ENCODE data around the gene GSDMA.

The GSDMA gene

DNA sequence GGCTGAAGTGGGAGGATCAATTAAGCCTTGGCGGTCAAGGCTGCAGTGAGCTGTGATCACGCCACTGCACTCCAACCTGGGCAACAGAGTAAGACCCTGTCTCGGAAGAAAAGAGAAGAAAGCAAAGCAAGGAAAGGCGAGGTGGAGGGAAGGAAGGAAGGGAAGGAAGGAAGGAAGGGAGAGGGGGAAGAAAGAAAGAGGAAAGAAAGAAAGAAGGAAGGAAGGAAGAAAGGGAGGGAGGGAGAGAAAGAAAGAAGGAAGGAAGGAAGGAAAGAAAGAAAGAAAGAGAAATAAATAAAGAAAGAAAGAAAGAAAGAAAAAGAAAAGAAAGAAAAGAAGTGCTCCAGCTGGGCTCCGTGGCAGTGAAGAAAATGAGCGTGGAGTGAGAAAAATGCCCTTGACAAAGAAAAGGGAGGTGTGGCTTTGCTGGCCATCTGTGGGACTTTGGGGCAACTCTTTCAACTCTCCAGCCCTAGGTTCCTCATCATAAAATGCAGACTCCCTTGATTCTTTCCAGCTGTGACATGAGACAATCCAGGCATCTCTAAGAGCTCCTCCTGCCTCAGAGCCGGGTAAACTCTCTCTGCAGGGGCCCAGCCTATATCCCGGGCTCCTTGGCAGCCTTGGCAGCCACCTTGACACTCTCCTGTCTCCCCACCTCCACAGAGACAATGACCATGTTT lies 2.4 kb downstream of the GSDMA start:
- no peak for TF ChIP-seq GATA2 (IDR thresholded peaks at IDR 0.05; ENCODE audit: low read depth, low read length)
- no peak for TF ChIP-seq GATA3 (IDR thresholded peaks at IDR 0.05; ENCODE audit: low read depth, low read length)

DNA sequence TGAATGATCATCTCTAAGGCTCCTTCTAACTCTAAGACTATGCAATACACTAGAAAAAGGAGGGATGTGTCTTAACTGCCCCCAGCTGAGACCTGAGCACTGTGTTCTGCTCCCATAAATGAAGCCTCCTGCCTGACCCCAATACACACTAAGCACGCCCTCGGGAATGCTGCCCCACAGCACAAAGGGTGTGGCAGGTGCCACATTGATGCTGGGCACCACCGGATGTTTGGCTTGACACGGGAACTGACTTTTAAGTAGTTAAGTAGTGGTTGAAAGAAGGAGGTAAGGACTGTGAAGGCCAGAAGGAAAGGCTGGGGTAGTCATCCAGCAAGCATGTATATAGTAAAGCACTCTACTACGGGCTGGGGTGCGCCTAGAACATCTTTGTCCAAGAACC lies 4.0 kb downstream of the GSDMA start:
- TF ChIP-seq GATA2 (IDR thresholded peaks at IDR 0.05; ENCODE audit: low read depth, low read length) (no peak), GATA3 (IDR thresholded peaks at IDR 0.05; ENCODE audit: low read depth, low read length) (no peak)

GRCh38 chr17:39968761-39969160 lies 6.0 kb downstream of the GSDMA start:
- TF ChIP-seq GATA3 (IDR thresholded peaks at IDR 0.05; ENCODE audit: low read depth, low read length) (no peak), GATA2 (IDR thresholded peaks at IDR 0.05; ENCODE audit: low read depth, low read length) (no peak)

DNA sequence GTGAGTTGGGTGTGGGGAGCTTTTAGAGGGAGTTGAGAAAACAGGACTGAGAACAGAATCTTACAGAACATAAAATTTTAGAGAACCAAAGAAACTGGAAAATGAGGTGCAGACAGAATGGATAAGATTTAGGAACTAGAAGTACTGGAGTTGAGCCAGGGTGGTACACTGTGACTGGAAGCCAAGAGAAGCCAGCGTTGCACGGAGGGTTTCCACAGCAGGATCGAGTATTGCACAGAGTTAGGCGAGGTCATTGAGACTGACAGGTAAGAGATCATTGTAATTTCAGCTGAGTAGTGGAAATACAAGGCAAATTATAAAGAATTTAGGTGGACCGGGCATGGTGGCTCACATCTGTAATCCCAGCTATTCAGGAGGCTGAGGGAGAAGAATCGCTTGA lies 6.6 kb downstream of the GSDMA start:
- TF ChIP-seq GATA2 (IDR thresholded peaks at IDR 0.05; ENCODE audit: low read depth, low read length) = no peak
- TF ChIP-seq GATA3 (IDR thresholded peaks at IDR 0.05; ENCODE audit: low read depth, low read length) = no peak

DNA sequence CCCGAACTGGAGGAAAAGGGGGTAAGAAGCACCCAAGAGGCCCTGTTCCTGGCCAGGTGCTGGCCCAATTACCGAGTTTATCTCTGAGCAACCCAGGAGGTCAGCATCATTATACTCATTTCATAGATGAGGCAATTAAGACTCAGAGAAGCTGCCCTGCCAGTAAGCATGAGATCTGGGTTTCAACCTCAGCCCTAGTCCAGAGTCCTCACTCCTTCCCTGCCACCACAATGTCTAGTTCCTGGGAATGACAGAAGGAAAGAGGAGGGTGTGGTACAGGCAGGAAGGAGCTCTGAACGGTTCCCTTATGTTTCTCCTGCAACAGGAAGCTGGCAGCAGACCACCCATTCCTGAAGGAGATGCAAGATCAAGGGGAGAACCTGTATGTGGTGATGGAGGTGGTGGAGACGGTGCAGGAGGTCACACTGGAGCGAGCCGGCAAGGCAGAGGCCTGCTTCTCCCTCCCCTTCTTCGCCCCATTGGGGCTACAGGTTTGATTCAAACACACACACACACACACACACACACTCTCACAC lies 7.4 kb downstream of the GSDMA start:
- TF ChIP-seq GATA3 (IDR thresholded peaks at IDR 0.05; ENCODE audit: low read depth, low read length) (no peak), GATA2 (IDR thresholded peaks at IDR 0.05; ENCODE audit: low read depth, low read length) (no peak)

GRCh38 chr17:39971076-39971603 lies 8.3 kb downstream of the GSDMA start:
- no peak for TF ChIP-seq GATA3 (IDR thresholded peaks at IDR 0.05; ENCODE audit: low read depth, low read length)
- TF ChIP-seq GATA2 (IDR thresholded peaks at IDR 0.05; ENCODE audit: low read depth, low read length) = no peak

- no peak for TF ChIP-seq GATA2 (IDR thresholded peaks at IDR 0.05; ENCODE audit: low read depth, low read length)
- TF ChIP-seq GATA3 (IDR thresholded peaks at IDR 0.05; ENCODE audit: low read depth, low read length) = no peak
Observed at GRCh38 chr17:39972271-39972670, 9.5 kb downstream of the GSDMA start.

GRCh38 chr17:39973496-39973895 lies 10.7 kb downstream of the GSDMA start:
- no peak for TF ChIP-seq GATA2 (IDR thresholded peaks at IDR 0.05; ENCODE audit: low read depth, low read length)
- TF ChIP-seq GATA3 (IDR thresholded peaks at IDR 0.05; ENCODE audit: low read depth, low read length) = no peak

DNA sequence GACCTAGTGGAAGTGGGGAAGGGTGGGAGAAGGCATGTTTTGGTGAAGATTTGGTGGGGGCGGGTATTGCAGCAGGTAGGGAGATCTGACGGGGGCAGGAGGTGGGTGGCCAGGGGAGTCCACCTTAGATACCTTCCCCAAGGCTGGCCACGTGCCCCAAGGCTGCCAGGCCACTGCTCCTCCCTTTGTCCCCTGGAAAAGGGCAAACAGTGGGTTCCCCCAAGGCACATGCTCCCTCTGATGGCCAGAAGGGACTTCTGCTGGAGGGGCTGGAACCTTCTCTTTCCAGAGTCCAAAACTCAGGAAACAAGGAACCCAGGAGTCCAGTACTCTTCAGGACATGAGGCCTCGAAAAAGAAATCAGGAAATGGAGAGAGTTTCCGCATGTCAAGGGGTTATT lies 11.6 kb downstream of the GSDMA start:
- TF ChIP-seq GATA2 (IDR thresholded peaks at IDR 0.05; ENCODE audit: low read depth, low read length) = no peak
- TF ChIP-seq GATA3 (IDR thresholded peaks at IDR 0.05; ENCODE audit: low read depth, low read length) = no peak

GRCh38 chr17:39975801-39976200 lies 13.0 kb downstream of the GSDMA start:
- TF ChIP-seq GATA2 (IDR thresholded peaks at IDR 0.05; ENCODE audit: low read depth, low read length) = no peak
- no peak for TF ChIP-seq GATA3 (IDR thresholded peaks at IDR 0.05; ENCODE audit: low read depth, low read length)

GRCh38 chr17:39979016-39979670 lies 16.3 kb downstream of the GSDMA start:
- TF ChIP-seq GATA3 (IDR thresholded peaks at IDR 0.05; ENCODE audit: low read depth, low read length) (no peak), GATA2 (IDR thresholded peaks at IDR 0.05; ENCODE audit: low read depth, low read length) (no peak)

GRCh38 chr17:39979893-39980350 lies 17.1 kb downstream of the GSDMA start:
- TF ChIP-seq GATA3 (IDR thresholded peaks at IDR 0.05; ENCODE audit: low read depth, low read length) = no peak
- TF ChIP-seq GATA2 (IDR thresholded peaks at IDR 0.05; ENCODE audit: low read depth, low read length) = peak; percentile 57

GRCh38 chr17:39980351-39981206 lies 17.8 kb downstream of the GSDMA start, which contains the start of gene PSMD3:
Gene PSMD3 (plus strand): TSS chr17:39980807. CDS start chr17:39980971, 164 bp downstream.
- TF ChIP-seq GATA3 (IDR thresholded peaks at IDR 0.05; ENCODE audit: low read depth, low read length) = no peak
- 0 out of 2 replicates have a peak, but pooled peaks have one; percentile 38 for TF ChIP-seq GATA2 (IDR thresholded peaks at IDR 0.05; ENCODE audit: low read depth, low read length)
